Endodermal cell (in vitro differentiated cells): ENCODE measurements around the gene RIPK1. TPM values are rescaled to one million over a fixed set of nuclear protein-coding genes. Genes with fewer than 3 reads are reported as not detected.

Experiments used
- DNase-seq: peaks from one replicate; pipeline ENCODE4 v3.0.0-alpha.2; 2017
- H3K27ac ChIP-seq: 2 replicates; pipeline ENCODE4 v1.5.1; 2013; ENCODE audit warnings: mild to moderate bottlenecking, low read depth, low read length, moderate library complexity
- H3K27me3 ChIP-seq: 2 replicates; pipeline ENCODE4 v1.6.1; 2013; ENCODE audit warnings: mild to moderate bottlenecking, low read length, moderate library complexity; ENCODE audit not compliant: insufficient read depth, control insufficient read depth, poor library complexity, severe bottlenecking
- H3K36me3 ChIP-seq: 2 replicates; pipeline ENCODE4 v1.7.0; 2013; ENCODE audit warnings: mild to moderate bottlenecking, low read length, moderate library complexity; ENCODE audit not compliant: control insufficient read depth, insufficient read depth
- H3K4me1 ChIP-seq: one replicate; pipeline ENCODE4 v1.7.0; 2013; ENCODE audit warnings: low read length; ENCODE audit not compliant: control insufficient read depth, insufficient read depth
- H3K4me3 ChIP-seq: 2 replicates; pipeline ENCODE4 v1.5.1; 2013; ENCODE audit warnings: mild to moderate bottlenecking, low read length, moderate library complexity
- H3K9ac ChIP-seq: 2 replicates; pipeline ENCODE4 v1.6.1; 2013; ENCODE audit warnings: mild to moderate bottlenecking, low read length, moderate library complexity; ENCODE audit not compliant: poor library complexity, severe bottlenecking; ENCODE audit errors: extremely low read depth
- H3K9me3 ChIP-seq: 2 replicates; pipeline ENCODE4 v1.6.1; 2013; ENCODE audit warnings: mild to moderate bottlenecking, low read length, moderate library complexity; ENCODE audit not compliant: control insufficient read depth
- H3K27ac Mint-ChIP-seq: 2 replicates; pipeline ENCODE4 v1.8.0; 2020; ENCODE audit warnings: mixed read lengths
- H3K27me3 Mint-ChIP-seq: 2 replicates; pipeline ENCODE4 v1.8.0; 2021; ENCODE audit warnings: mild to moderate bottlenecking, mixed read lengths; ENCODE audit not compliant: insufficient read depth
- H3K36me3 Mint-ChIP-seq: 2 replicates; pipeline ENCODE4 v1.8.0; 2020; ENCODE audit warnings: low read depth, mixed read lengths
- H3K4me1 Mint-ChIP-seq: 2 replicates; pipeline ENCODE4 v1.8.0; 2020; ENCODE audit warnings: mixed read lengths
- H3K4me3 Mint-ChIP-seq: 2 replicates; pipeline ENCODE4 v1.8.0; 2020; ENCODE audit warnings: mild to moderate bottlenecking, moderate library complexity, mixed read lengths
- H3K9me3 Mint-ChIP-seq: 2 replicates; pipeline ENCODE4 v1.8.0; 2020; ENCODE audit warnings: mild to moderate bottlenecking, mixed read lengths
- CTCF ChIP-seq: fragments of 200-600 bp; sonication (generic); conservative IDR thresholded peaks from 2 replicates; pipeline ENCODE4 v1.5.0; 2021; ENCODE audit warnings: antibody characterized with exemption, mild to moderate bottlenecking
- WGBS, 2 experiments: methylation state at CpG; one replicate each; pipeline versions ENCODE4 v1.1.5 to v1.1.7; 2013; ENCODE audit warnings: missing lambda C conversion rate in 2 of 2, mixed read lengths in 1 of 2; ENCODE audit not compliant: insufficient coverage in 1 of 2, insufficient read length in 1 of 2; 5-methylcytosine and 5-hydroxymethylcytosine counted together
- total RNA-seq, 2 donors: library from RNA; stranded (reverse); fragmentation: NEBNext Ultra II Directional in 1 of 2; extraction: Animal tissue kit (Norgen Biotek cat#: 25700) in 1 of 2; gene quantifications; 2 replicates in 1 of 2; 3 replicates in 1 of 2; pipeline ENCODE4 v1.2.1, GENCODE V29; 2021

RIPK1 gene
- total RNA-seq, 2 donors from 2014 or later, result 10.2 to 18.7 TPM

- peaks cover 15% of the 10 kb centered on the region for H3K4me1 Mint-ChIP-seq
- H3K36me3 ChIP-seq, result peaks cover 38% of the 10 kb centered on the region
- no peak for DNase-seq
- no peak overlapping the region for H3K4me3 ChIP-seq
- 86 to 94% methylated on average over 9 of the region's 9 CpGs for WGBS, 2 experiments
- H3K4me1 ChIP-seq, result peaks cover 3% of the 10 kb centered on the region
- no peaks in the 10 kb centered on the region for H3K27me3 ChIP-seq
- H3K27ac Mint-ChIP-seq, result no peak overlapping the region
- H3K27ac ChIP-seq, result no peak overlapping the region
- no peak overlapping the region for H3K9ac ChIP-seq
- H3K9me3 Mint-ChIP-seq, result no peaks in the 10 kb centered on the region
- no peaks in the 10 kb centered on the region for H3K27me3 Mint-ChIP-seq
- no peak for TF ChIP-seq CTCF
- peaks cover 80% of the 10 kb centered on the region for H3K36me3 Mint-ChIP-seq
- no peaks in the 10 kb centered on the region for H3K9me3 ChIP-seq
- H3K4me3 Mint-ChIP-seq, result no peak overlapping the region
Observed at GRCh38 chr6:3133515-3133914, 65.2 kb downstream of the RIPK1 start.

GRCh38 chr6:3135668-3136291, 67.5 kb downstream of the RIPK1 start:
- peaks cover 79% of the 10 kb centered on the region for H3K36me3 Mint-ChIP-seq
- H3K4me1 Mint-ChIP-seq, result peaks cover 19% of the 10 kb centered on the region
- no peak overlapping the region for H3K27ac ChIP-seq
- no peak overlapping the region for H3K4me3 ChIP-seq
- H3K27ac Mint-ChIP-seq, result no peak overlapping the region
- TF ChIP-seq CTCF, result no peak
- H3K9me3 Mint-ChIP-seq, result no peaks in the 10 kb centered on the region
- peaks cover 35% of the 10 kb centered on the region for H3K36me3 ChIP-seq
- H3K27me3 Mint-ChIP-seq, result no peaks in the 10 kb centered on the region
- no peak for DNase-seq
- no peak overlapping the region for H3K9ac ChIP-seq
- H3K9me3 ChIP-seq, result no peaks in the 10 kb centered on the region
- WGBS, 2 experiments, result 90 to 91% methylated on average over 7 to 13 of the region's 13 CpGs
- no peak overlapping the region for H3K4me3 Mint-ChIP-seq
- no peaks in the 10 kb centered on the region for H3K27me3 ChIP-seq
- peaks cover 3% of the 10 kb centered on the region for H3K4me1 ChIP-seq

- WGBS, 2 experiments, result 93 to 94% methylated on average over 3 to 8 of the region's 8 CpGs
- no peak overlapping the region for H3K4me3 ChIP-seq
- Mint-ChIP-seq H3K4me3 (no peak overlapping the region), H3K27me3 (no peaks in the 10 kb centered on the region), H3K27ac (no peak overlapping the region), H3K9me3 (no peaks in the 10 kb centered on the region), H3K4me1 (peaks cover 19% of the 10 kb centered on the region), H3K36me3 (peaks cover 77% of the 10 kb centered on the region)
- no peaks in the 10 kb centered on the region for H3K9me3 ChIP-seq
- H3K36me3 ChIP-seq, result peaks cover 35% of the 10 kb centered on the region
- peaks cover 3% of the 10 kb centered on the region for H3K4me1 ChIP-seq
- H3K27me3 ChIP-seq, result no peaks in the 10 kb centered on the region
- no peak overlapping the region for H3K9ac ChIP-seq
- DNase-seq, result no peak
- H3K27ac ChIP-seq, result no peak overlapping the region
- TF ChIP-seq CTCF, result no peak
Observed at GRCh38 chr6:3136292-3137011, 68.2 kb downstream of the RIPK1 start.
